Subcutaneous adipose tissue (tissue), 4 donors: ENCODE data around the gene CASK. TPM values are rescaled to one million over a fixed set of nuclear protein-coding genes. Genes with fewer than 3 reads are reported as not detected.

ENCODE experiments used
- total RNA-seq, 4 donors: library from RNA; depleted of rRNA; stranded (reverse); fragments of >200 nt; gene quantifications; one replicate each; pipeline ENCODE4 v1.1.0, GENCODE V29; 2016
- TF ChIP-seq, protein P1 (sequence below): fragments of 450-650 bp; IDR thresholded peaks from one replicate; pipeline ENCODE4 v1.5.1; 2016; ENCODE audit warnings: low read depth, mild to moderate bottlenecking, control low read depth, antibody characterized with exemption, moderate library complexity

The CASK gene
- total RNA-seq, 4 donors from 2014 or later, result 27.4 to 48.1 (median 32.5) TPM

DNA sequence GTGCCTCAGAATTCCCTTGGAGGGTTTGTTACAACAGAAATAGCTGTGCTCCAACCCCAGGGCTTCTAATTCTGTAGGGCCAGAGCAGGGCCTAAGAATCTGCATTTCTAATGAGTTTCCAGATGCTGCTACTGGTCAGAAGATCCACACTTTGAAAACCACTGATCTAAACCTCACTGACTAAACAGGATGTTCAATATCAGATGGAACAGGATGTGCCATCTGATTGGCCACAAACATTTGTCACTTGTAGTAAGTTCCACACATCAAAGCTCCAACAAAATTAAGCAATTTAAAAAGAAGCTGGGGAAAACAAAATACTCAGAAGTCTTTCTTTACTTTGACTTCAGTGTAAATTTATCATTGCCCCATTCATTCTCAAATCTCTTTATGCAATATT, 14.3 kb downstream of the CASK start:
- TF ChIP-seq, protein P1, sequence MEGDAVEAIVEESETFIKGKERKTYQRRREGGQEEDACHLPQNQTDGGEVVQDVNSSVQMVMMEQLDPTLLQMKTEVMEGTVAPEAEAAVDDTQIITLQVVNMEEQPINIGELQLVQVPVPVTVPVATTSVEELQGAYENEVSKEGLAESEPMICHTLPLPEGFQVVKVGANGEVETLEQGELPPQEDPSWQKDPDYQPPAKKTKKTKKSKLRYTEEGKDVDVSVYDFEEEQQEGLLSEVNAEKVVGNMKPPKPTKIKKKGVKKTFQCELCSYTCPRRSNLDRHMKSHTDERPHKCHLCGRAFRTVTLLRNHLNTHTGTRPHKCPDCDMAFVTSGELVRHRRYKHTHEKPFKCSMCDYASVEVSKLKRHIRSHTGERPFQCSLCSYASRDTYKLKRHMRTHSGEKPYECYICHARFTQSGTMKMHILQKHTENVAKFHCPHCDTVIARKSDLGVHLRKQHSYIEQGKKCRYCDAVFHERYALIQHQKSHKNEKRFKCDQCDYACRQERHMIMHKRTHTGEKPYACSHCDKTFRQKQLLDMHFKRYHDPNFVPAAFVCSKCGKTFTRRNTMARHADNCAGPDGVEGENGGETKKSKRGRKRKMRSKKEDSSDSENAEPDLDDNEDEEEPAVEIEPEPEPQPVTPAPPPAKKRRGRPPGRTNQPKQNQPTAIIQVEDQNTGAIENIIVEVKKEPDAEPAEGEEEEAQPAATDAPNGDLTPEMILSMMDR, result no peak

DNA sequence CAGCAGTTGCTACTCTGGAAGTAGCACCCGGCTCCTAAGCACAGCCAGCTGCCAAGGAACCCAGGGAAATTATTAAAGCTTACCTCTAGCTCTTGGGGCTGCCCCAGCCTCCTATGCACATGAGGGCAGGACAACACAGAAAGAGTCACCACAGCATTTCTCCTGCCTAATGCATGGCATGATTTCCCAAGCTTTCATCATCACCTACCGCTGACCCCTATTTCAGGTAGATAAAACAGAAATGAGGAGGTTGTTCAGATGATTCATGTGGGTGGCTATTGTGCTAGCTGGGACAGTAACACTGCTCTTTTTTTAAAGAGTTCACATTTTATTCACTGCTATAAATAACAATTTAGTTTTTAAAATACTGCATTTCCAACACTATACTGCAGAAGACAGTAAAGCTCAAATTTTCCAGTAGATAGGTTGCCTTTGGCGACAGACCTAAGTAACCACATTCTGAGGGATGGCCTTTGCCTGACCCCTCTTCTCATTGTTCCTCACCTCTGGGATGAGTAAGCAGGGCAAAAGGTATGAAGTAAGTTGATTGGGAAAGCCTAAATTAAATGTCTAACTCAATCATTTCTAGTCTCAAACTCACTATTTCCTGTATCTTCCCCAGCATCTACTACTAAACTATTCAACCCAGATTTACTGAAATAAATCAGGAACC, 16.7 kb downstream of the CASK start:
- TF ChIP-seq, protein P1, result no peak

DNA sequence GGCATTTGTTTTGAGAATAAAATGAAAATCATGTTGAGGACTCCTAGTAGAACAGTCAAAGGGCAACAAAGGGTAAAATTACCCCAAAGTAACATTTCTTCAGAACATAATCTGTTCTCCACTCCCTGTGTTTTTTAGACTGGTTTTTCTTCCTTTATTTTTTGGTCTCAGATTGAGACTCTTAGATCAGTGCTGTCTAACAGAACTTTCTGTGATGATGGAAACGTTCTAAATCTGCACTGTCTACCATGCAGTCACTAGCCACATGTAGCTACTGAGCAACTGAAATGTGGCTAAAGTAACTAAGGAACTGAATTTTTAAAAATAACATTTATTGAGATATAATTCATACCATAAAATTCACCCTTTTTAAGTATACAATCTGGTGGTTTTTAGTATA, 19.8 kb downstream of the CASK start:
- TF ChIP-seq, protein P1, result no peak

DNA sequence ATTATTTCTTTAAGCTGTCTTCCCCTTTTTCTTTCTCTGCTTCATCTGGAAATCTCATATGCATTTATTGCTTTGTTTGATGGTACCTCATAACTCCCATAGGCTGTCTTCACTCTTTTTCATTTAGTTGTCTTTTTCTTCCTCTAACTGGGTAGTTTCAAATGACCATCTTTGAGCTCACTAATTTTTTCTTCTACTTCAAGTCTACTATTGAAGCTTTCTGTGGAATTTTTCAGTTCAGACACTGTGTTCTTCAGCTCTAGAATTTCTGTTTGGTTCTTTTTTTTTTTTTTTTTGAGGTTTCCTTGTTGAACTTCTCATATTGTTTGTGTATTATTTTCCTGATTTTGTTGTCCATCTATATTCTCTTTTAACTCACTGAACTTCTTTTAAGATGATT, 23.0 kb downstream of the CASK start:
- TF ChIP-seq, protein P1, result no peak

DNA sequence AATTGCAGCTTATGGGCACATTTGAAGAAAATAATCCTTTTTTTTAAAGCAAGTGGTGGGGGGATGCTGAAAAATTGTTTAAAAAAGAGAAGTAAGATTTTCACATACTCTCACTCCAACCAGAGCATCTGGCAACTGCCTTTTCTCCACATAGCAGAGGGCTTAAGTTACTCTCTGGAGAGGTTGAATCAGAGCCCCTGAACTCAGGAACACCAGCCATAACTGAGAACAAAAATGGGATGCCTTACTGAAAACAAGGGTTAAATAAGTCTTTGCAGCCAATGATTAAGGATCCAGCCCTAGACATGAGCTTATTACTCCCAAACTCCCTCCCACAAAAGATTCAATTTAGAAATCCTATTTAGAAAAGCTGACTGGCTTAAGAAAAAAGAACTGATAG, 27.5 kb downstream of the CASK start:
- TF ChIP-seq, protein P1, result no peak

DNA sequence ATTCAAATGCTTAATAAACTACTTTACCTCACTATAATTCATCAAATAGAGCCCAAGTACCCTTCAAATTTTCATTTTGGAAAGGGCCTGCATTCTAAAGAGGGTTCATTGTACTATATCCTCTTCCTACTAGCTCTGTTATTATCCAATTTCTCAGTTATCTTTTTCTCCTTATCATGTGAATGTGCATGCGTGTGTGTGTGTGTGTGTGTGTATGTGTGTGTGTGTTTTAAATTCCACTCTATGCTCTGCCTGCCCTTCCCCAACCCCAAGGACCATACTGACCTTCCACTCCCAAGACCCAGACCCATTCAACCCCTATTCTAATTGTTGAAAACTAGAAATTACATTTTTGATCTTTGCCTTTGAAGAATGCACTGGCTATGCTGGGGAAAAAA, 33.3 kb downstream of the CASK start:
- TF ChIP-seq, protein P1, result no peak

DNA sequence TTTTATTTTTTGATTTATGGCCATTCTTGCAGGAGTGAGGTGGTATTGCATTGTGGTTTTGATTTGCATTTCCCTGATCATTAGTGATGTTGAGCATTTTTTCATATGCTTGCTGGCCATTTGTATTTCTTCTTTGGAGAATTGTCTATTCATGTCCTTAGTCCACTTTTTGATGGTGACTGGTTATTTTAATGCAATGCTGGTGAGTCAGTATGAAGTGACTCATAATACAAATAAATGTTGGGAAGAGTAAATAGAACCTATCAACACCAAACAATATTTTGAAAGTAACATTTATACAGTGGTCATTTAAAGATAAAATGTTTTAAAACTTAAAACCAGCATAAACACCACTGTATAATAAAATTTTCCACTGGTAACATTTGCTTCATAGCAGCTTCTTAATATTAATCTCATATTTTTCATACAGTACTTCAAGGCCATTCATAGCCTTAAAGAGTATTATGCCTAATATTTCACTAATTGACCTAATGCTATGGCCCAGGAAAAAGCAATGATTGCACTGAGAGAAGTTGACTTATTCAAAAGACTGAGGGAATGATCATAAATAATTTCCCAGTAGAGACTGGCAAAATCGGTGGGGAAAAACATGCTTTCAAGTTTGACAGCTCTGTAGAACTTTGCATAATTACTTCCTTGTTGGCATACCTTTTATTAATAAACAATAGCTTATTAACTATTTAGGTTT, 33.9 kb downstream of the CASK start:
- TF ChIP-seq, protein P1, result no peak
